Measurements from ENCODE around the gene CYP27C1. TPM values are rescaled to one million over a fixed set of nuclear protein-coding genes. Genes with fewer than 3 reads are reported as not detected.
"Not testable (repeated sequence)": the region's sequence is repeated elsewhere in the genome, so short reads cannot be mapped to it uniquely, and the experiment has no call there.

The CYP27C1 gene
- total RNA-seq, 1 donor from 2014 or later, result 10.2 TPM

DNA sequence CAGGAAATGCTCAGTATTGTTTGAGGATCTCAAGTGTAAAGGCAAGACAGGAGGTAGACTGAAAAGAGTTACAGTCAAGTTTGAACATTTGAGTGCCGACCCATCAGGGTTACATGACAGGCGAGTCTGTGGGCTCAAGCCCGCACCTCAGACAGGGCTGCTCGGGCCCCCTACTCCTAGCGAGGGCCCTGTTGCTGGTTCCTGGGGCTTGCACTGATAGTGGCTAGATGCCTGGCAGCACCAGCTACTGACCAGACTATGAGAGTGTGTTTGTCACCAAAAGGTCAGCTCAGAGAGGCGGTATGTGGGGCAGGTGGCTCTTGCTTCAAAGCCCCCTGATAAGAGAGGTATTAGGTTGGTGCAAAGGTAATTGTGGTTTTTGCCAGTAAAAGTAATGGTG, 35.6 kb upstream of the CYP27C1 start:
- Mint-ChIP-seq H3K4me3 (peak overlapping the region; percentile 69), H3K4me1 (peaks cover 27% of the 10 kb centered on the region), H3K27me3 (ENCODE audit: low read depth) (no peaks in the 10 kb centered on the region), H3K9me3 (no peaks in the 10 kb centered on the region), H3K27ac (ENCODE audit: unreplicated experiment) (peak overlapping the region; percentile 96), H3K36me3 (ENCODE audit: low read depth) (peaks cover 35% of the 10 kb centered on the region)
- no peak for TF ChIP-seq CTCF (conservative IDR thresholded peaks at IDR 0.05)
- DNase-seq (ENCODE audit: low read depth, low spot score), result no peak

DNA sequence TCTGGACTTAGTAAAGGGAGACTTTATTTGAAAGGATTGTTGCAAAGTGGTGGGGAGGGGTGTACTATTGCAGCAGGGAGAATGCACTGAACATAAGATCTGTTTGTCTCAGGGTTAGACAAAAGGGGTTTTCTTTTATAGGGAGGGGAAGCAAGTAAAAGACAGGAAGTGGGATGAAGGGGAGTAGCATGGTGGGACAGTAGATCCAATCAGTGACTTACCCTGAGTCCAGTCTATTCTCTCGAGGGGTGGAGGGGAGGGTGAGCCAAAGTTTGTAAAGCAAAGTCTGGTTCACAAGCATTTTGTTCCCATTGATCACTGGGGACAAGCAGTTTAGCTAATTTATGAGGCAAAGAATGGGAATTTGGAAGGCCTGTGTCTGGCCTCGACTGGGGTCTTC, 35.0 kb upstream of the CYP27C1 start:
- Mint-ChIP-seq H3K4me1 (peaks cover 31% of the 10 kb centered on the region), H3K9me3 (no peaks in the 10 kb centered on the region), H3K4me3 (peak overlapping the region; percentile 69), H3K36me3 (ENCODE audit: low read depth) (peaks cover 37% of the 10 kb centered on the region), H3K27me3 (ENCODE audit: low read depth) (no peaks in the 10 kb centered on the region), H3K27ac (ENCODE audit: unreplicated experiment) (peak overlapping the region; percentile 96)
- TF ChIP-seq CTCF (conservative IDR thresholded peaks at IDR 0.05), result no peak
- peak; percentile 14 for DNase-seq (ENCODE audit: low read depth, low spot score)

DNA sequence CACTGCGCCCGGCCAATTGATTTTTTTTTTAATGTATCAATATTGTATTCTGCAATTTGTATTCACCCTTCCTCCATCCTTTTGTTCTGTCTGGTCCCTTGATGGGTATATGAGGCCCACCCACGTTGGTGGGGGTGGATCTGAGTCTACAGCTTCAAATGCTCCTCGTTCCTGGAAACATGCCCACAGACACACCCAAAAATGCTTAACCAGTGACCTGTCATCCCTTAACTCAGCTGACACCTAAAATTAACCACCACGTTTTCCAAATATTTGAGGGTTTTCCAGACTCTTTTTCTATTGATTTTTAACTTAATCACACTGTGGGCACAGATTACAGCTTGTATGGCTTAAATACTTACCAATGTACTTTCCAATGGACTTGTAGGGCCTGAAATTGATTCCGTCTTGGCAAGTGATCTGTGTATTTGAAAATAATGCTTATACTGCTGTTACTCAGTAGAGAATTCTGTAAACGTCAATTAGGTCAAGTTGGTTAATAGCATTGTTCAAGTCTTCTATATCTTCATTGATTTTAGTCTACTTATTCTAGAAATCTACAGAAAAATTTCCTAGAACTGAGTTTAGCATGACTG, 34.4 kb upstream of the CYP27C1 start:
- peaks cover 36% of the 10 kb centered on the region for H3K4me1 Mint-ChIP-seq
- no peaks in the 10 kb centered on the region for H3K27me3 Mint-ChIP-seq (ENCODE audit: low read depth)
- H3K36me3 Mint-ChIP-seq (ENCODE audit: low read depth), result peaks cover 32% of the 10 kb centered on the region
- no peaks in the 10 kb centered on the region for H3K9me3 Mint-ChIP-seq
- no peak for TF ChIP-seq CTCF (conservative IDR thresholded peaks at IDR 0.05)
- no peak for DNase-seq (ENCODE audit: low read depth, low spot score)
- no peak overlapping the region for H3K4me3 Mint-ChIP-seq
- H3K27ac Mint-ChIP-seq (ENCODE audit: unreplicated experiment), result no peak overlapping the region

DNA sequence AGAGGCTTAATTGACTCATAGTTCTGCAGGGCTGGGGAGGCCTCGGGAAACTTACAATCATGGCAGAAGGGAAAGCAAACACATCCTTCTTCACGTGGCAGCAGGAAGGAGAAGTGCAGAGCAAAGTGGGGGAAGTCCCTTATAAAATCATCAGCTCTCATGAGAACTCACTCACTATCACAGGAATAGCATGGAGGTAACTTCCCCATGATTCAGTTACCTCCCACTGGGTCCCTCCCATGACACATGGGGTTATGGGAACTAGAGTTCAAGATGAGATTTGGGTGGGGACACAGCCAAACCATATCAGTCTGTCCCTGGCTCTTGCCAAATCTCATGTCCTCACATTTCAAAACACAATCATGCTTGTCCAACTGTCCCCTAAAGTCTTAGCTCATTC, 21.1 kb upstream of the CYP27C1 start:
- H3K4me3 Mint-ChIP-seq; H3K27me3 Mint-ChIP-seq (ENCODE audit: low read depth); H3K4me1 Mint-ChIP-seq; DNase-seq (ENCODE audit: low read depth, low spot score); H3K27ac Mint-ChIP-seq (ENCODE audit: unreplicated experiment): not testable (repeated sequence)
- peaks cover 12% of the 10 kb centered on the region for H3K9me3 Mint-ChIP-seq
- H3K36me3 Mint-ChIP-seq (ENCODE audit: low read depth), result peaks cover 25% of the 10 kb centered on the region

DNA sequence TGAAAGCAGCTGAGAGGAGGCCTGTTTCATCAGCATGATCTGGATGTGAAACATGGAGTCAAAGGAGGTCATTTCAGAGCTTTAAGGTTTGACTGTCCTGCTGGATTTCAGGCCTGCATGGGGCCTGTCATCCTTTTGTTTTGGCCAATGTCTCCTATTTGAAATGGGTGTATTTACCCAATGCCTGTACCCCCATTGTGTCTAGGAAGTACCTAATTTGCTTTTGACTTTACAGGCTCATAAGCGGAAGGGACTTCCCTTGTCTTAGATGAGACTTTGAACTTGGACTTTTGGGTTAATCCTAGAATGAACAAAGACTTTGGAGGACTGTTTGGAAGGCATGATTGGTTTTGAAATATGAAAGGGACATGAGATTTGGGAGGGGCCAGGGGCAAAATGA, 19.3 kb upstream of the CYP27C1 start:
- H3K36me3 Mint-ChIP-seq (ENCODE audit: low read depth), result peaks cover 22% of the 10 kb centered on the region
- peaks cover 11% of the 10 kb centered on the region for H3K4me1 Mint-ChIP-seq
- peaks cover 12% of the 10 kb centered on the region for H3K9me3 Mint-ChIP-seq
- H3K4me3 Mint-ChIP-seq, result no peak overlapping the region
- H3K27me3 Mint-ChIP-seq (ENCODE audit: low read depth), result no peaks in the 10 kb centered on the region
- no peak for DNase-seq (ENCODE audit: low read depth, low spot score)
- H3K27ac Mint-ChIP-seq (ENCODE audit: unreplicated experiment), result no peak overlapping the region
- no peak for TF ChIP-seq CTCF (conservative IDR thresholded peaks at IDR 0.05)

GRCh38 chr2:127237768-127238167, 17.7 kb upstream of the CYP27C1 start:
- peaks cover 22% of the 10 kb centered on the region for H3K36me3 Mint-ChIP-seq (ENCODE audit: low read depth)
- H3K4me3 Mint-ChIP-seq; H3K27ac Mint-ChIP-seq (ENCODE audit: unreplicated experiment); DNase-seq (ENCODE audit: low read depth, low spot score); H3K27me3 Mint-ChIP-seq (ENCODE audit: low read depth): not testable (repeated sequence)
- H3K9me3 Mint-ChIP-seq, result peaks cover 12% of the 10 kb centered on the region
- peaks cover 11% of the 10 kb centered on the region for H3K4me1 Mint-ChIP-seq
